NCI-H1436 treated with DMSO at 0.1 percent for 48 hours (cell line): ENCODE results near the gene SLC7A6.

Source experiments
- DNase-seq: peaks from one replicate; lab custom pipeline; 2025; lab: John Stamatoyannopoulos, UW

SLC7A6 gene

DNA sequence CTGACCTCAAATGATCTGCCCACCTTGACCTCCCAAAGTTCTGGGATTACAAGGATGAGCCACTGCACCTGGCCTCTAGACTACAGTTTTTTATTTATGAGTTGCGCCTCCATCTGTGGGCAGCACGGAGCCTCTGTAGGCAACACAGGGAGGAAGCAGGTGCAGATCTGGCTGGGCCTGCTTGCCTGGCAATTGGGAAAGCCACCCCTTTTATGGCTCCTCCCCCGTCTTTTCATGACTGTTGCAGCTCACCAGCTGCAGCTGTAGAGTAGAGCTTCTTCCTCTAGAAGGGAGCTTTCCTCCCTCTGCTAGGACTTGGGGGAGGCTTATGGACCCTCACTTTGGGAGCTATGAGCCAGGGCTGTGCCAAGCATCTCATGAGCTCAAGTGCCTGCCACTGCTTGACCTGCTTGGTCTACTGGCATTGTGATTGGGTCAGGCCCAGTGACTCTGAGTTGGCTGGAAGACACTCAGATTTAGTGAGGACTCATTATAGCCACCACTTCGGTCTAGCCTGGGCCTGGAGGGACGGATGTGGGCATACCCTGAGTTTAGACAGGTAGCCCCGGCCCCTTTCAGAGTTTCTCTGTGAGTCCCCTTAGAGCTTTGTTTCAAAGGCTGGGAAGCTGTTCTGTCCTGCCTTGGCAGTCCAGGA is 6.9 kb upstream of the SLC7A6 start:
- no peak for DNase-seq

DNA sequence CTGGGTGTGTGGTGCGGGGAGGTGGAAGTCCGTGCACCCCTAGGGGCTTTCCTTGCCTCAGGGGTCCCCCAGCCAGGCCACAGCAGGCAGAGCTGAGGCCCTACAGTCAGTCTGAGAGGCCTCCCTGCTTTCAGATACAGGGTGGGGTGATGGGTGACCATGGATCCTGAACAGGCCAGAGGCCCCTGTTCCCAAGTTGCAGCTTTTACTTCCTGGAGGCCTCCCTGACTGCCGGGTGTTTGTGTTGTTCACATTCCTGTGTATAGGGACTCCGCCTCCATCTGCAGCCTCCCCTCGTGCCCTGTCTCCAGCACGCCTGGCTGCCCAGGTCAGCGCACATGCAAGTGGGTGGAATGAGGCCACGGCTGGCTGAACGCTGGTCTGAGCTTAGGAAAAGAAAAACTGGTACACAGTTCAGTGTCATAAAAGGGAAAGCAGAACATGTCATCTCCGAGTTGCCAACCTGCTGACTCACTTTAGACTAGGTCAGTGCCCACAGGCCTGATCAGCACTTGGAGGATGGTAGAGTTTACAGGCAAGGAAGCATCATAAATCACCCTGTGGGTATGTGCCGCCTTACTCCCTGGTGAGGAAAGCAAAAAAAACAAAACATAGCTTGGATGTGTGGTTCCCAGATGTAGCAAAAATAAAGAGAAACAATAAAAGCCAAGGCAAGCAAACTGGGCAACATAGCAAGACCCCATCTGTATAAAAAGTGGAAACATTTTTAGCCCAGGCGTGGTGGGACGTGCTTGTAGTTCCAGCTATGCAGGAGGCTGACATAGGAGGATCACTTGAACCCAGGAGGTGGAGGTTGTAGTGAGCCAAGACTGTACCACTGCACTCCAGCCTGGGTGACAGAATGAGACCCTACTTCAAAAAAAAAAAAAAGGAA is 6.2 kb upstream of the SLC7A6 start:
- DNase-seq: no peak

DNA sequence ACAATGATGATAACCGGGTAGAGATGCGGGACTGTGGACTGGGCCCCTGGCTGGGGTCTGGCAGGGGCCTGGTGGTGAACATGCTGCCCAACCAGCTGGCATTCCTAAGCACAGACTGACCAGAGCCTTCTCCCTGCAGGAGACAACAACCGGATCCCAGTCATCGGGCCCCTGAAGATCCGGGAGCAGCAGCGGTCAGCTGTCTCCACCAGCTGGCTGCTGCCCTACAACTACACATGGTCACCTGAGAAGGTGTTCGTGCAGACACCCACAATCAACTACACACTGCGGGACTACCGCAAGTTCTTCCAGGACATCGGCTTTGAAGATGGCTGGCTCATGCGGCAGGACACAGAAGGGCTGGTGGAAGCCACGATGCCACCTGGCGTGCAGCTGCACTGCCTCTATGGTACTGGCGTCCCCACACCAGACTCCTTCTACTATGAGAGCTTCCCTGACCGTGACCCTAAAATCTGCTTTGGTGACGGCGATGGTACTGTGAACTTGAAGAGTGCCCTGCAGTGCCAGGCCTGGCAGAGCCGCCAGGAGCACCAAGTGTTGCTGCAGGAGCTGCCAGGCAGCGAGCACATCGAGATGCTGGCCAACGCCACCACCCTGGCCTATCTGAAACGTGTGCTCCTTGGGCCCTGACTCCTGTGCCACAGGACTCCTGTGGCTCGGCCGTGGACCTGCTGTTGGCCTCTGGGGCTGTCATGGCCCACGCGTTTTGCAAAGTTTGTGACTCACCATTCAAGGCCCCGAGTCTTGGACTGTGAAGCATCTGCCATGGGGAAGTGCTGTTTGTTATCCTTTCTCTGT is 5.1 kb upstream of the SLC7A6 start:
- no peak for DNase-seq

DNA sequence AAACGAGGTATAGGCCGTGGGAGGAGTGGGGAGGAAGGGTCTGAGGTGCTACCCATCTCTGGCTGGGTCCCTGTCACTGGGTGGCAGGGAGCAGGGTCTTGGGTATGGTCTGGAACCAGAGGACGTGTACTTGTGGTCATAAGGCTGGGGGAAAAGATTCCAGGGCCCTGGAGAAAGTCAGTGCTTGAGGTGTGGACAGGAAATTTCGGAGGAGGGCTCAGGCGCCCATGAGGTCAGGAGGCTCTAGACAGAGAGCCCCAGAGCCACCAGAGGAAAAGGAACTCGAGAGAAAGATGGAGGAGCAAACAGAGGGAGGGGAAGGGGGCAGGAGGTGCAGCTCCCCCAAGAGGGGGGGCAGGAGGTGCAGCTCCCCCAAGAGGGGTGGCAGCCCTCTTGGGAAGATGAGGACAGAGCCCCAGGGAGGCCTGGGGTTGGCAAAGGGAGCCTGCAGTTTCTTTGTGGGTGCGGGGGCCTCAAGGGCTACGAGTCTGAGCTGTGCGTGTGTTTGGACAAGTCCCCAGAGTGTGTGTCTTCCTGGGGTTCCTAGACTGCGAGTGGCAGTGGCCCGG is 683 bp upstream of the SLC7A6 start:
- no peak for DNase-seq

DNA sequence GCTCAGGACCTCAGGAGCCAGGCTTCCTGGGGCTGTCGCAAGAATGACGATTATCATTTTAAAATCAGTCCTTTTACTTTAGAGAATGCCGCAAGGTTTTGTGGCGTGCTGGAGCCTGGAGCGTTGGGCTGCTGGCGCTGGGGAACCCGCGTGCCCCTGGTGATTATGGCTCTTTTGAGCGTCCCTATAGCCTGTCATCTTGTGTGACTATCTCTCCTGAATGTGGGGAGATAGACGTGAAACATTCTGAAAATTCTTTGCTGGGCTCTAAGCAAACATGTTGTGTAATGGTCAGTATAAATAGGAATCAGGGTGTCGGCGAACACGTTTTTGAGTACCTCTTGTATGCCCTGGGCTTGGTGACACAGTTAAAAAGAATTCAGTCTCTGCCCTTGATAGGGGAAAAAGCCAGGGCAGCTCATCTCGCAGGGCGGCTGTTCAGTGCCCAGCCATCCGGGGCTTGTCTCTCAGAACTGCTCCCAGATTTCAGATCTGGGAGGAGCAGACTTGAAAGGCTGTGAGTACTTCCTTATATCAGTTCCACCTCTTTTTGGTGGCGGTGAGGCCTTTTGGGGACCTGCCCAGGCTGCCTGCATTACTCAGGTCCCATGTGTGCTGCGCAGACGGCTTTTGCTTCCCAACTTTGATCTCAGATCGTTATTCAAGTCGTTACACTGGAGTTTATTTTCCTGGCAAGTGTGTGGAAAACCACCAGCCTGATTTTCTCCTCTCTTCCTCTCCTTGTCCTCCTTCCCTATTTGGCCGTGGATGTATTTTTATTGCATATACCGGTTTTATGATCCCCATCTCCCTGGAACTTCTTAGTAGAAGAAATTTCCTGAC is 973 bp downstream of the SLC7A6 start:
- no peak for DNase-seq

DNA sequence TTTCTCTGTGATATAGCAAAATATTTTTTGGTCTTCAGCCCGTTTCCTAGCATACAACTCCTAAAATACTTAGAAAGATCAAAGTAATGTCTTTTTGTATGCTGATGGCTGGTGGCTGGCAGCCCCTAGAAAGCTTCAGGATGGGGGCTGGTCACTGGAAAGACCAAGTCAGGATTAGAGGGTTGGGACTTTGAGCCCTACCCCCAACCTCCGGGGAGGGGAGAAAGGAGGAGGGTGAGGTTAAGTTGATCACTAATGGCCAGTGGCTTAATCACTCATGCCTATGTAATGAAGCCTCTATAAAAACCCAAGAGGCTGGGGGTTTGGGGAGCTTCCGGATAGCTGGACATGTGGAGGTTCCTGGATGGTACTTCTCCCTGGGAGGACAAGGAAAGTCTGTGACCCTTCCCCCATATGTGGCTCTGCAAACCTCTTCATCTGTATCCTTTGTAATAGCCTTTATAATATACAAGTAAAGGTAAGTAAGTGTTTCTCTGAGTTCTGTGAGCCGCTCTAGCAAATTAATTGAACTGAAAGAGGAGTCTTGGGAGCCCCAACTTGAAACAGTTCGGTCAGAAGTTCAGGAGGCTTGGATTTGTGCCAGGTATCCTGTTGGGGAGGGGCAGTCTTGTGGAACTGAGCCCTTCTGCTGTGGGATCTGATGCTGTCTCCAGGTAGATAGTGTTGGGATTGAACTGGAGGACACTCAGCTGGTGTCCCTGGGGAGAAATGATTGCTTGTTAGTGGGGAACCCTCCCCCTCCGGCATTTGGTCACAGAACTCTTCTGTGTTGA is 3.5 kb downstream of the SLC7A6 start:
- DNase-seq: no peak

DNA sequence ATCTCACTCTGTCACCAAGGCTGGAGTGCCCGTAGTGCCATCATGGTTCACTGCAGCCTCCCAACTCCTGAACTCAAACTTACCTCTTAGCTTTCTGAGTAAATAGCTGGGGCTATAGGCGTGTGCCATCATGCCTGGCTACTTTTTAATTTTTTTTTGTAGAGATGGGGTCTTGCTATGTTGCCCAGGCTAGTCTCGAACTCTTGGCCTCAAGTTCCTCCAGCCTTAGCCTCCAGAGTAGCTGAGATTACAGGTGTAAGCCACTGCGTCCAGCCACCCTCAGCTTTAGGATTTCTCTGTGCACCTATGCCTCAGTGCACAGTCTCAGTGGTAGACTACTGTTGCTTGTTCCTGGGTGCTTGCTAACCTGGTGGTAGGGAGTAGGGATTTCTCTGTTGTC is 5.5 kb downstream of the SLC7A6 start:
- no peak for DNase-seq

DNA sequence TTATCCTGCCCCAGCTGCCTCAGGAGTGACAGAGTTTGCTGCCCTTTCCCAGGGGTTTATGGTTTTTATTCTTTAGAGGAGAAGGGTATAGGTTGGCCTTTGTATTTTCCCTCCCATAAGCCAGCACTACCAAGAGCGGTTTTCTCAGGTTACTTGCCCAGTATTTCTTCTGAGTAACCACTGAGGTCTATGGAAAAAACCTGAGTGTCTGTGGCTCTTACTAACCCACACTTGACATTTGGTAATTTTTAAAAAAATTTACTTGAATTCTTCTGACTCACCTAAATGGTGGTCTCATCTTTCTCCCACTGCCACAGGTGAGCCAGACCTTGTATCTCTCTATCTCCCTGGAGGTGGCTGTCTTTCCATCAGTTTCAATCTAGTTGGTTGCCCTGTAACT is 6.0 kb downstream of the SLC7A6 start:
- no peak for DNase-seq

DNA sequence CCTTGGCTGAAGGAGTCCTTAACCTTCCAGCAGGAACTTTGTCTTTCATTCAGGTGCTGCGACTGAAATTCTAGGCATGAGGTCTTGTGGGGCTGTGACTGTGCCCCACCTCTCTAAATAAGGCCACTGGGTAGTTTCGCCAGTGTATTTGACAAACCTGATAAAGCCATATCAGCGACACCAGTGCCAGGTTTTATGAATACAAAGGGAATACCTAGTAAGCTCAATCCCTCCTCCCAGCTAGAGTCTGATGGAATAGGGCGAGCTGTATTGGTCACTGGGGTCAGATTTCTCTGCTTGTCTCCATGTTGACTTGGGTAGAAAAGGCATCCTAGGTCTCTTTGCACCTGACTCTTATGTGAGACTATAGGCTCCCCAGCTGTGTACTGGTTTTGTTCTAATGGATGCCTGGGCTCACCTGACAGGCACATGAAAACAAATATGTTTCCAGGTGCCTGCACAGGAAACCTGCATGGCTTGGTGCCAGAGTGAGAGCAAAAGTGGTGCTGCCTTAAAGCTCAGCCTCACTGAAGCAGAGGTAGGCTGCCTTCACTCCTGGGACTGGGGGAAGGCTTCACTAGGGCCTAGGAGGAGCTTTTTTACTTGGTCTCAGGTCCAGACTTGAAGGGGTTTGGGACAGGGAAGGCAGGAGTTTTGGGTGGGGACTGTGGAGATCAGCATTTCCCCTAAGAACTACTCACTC is 8.3 kb downstream of the SLC7A6 start:
- no peak for DNase-seq

DNA sequence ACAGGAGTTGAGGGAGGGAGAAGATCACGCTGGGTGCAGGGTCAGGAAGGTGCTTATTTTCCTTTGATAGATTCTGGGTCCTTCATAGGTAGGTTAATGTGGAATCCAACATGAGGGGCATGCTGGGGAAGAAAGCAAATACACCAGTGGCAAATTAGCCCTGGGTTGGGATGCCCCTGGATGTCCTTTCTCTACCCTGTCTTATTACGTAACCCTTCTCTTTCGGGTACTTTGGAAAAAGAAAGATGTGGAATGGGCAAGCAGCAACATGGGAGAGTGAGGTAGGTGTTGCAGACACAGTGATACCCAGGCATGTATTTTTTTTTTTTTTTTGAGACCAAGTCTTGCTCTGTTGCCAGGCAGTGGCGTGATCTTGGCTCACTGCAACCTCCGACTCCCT is 9.1 kb downstream of the SLC7A6 start:
- no peak for DNase-seq

DNA sequence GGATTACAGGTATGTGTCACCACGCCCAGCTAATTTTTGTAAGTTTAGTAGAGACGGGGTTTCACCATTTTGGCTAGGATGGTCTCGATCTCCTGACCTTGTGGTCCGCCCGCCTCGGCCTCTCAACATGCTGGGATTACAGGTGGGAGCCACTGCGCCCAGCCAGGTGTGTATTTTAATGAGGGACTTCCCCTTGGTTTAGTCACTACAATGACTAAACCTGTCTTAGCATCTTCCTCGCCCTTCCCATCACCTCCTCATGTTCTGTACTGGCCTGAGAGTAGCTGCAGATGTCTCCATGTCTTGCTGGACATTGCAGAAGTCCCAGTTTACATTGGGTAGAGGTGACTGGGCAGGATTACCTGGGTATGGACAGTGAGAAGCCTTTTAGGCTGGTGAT is 9.6 kb downstream of the SLC7A6 start:
- DNase-seq: no peak

DNA sequence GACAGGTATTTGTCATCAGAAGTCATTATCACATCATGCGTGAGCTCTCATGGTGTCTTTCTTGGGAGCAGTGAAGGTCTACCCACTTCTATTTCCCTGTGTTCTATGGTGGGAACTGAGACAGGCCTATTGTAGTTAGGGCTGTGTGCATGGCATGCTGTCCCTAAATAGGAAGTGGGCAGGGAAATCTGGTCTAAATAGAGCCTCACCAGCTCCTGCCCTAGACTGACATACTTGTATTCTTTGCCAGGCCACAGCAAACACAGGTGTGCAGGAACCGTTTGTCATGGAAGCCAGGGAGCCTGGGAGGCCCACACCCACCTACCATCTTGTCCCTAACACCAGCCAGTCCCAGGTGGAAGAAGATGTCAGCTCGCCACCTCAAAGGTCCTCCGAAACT is 10.1 kb downstream of the SLC7A6 start:
- DNase-seq: no peak

DNA sequence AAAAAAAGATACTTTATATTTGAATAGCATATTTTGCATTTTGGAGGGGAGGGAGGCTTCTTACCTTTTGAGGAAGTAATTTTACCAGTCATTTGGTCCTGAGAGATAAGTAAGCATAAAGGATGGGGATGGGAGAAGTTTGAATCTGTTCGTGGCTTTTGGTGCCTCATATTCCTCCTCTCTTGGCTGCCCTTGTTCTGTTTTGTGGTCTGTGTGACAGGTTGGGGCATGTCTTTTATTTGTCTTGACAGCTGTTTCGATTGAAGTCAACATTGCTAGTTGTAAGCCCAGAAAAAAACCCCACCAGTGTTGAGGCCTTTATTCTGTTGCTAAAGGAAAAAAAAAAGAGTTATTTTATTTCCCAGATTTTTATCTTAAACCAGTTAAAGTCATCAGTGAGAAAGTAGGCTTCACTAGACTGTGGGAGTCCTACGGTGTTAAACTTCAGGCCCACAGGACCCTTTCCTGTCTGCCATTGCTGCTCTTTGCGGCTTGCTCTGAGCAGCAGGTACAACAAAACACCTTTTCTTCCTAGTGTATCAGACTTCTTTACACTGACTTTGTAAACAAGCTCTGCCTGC is 11.4 kb downstream of the SLC7A6 start:
- DNase-seq: no peak

DNA sequence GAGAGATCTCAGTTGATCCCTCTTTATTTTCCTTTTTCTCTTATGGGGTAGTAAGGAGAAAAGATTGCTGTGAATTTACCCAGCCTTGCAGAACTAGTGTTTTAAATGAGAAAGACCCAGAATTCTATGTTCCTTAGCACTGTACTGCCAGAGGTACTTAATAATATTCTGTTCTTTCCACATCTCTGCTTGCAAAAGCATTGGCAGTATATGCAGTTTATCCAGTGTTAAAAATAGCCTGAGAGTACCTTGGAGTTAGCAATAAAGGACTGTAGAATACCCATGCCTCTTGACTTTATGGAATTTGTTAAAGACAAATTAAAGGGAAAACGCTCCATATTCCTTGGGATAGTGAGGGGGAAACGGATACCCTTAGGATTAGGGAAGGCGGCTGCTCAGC is 11.9 kb downstream of the SLC7A6 start:
- DNase-seq: no peak

DNA sequence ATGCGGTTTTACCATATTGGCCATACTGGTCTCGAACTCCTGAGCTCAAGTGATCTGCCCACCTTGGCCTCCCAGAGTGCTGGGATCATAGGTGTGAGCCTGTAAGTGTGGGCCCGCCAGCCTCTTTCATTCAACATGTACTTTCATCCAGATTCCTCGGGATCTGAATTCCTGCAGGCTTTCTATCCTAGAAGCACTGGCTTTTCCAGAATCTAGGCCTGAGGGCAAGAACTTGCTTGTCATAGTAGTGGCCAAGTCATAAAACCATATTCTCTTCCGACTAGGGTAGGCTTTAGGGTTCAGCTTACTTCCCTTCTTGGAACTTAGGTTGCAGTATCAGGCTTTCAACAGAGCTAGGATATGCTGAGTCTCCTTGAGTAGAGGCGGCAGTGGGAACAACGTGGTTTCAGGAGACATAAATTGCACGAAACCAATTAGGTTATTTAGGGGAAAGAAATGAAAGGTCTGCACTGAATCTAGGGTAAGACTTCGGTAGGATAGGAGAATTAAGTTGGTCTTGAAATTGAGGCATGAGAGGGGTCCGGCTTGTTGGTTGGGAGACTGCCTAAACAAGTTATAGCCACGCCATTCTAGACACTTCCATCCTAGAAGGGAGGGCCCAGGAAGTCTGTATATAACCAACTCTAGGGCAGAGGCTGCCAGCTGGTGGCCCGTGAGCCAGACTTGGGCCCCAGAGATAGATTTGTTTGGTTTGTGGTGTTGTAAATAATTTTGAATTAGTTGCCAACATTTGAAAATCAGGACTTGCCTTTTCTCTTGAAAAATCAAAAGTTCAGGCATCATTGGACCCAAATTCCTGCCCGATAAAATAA is 15.6 kb downstream of the SLC7A6 start:
- no peak for DNase-seq

DNA sequence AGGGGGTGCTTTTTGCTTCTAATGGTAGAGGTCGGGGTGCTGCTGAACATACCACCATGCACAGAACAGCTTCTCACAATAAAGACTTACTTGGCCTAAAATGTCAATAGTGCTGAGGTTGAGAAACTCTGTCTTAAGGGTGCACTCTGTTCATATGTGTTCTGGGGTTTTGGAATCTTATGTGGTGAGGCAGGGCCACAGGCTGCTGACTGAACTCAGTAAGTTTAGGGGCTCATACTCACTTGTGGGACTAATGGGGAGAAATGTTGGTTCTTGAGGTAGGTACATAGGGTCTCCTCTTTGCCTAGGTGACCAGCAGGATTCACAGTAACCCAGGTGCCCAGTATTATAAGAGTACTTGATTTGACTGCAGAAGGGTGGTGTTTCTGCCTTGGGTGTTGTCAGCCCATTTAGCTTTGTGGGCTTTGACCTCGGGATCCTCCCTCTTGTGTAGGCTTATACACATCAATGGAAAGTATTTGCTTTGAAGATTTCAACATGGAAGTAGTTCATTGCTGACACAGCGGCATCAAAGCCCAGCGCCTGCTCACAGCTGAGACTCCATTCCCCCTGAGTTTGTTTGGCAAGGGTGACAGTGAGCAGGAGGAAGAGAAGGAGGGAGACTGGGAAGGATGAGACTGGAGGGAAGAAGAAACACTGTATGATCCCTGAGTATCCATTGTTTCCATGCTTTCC is 17.2 kb downstream of the SLC7A6 start:
- DNase-seq: no peak

DNA sequence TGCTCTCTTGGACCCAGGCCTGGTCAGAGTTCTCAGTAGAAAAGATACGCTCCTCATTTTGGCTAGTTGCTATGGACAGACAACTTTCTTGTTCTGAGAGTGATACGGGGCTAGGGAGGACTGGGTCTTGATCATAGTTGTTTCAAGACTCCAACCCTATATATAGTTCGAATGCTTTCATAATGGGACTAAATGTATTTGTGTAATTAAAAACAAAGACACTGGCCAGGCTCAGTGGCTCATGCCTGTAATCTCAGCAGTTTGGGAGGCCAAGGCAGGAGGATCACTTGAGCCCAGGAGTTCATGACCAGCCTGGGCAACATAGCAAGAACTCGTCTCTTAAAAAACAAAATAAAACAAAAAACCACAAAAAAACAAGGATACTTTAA is 17.7 kb downstream of the SLC7A6 start:
- no peak for DNase-seq

DNA sequence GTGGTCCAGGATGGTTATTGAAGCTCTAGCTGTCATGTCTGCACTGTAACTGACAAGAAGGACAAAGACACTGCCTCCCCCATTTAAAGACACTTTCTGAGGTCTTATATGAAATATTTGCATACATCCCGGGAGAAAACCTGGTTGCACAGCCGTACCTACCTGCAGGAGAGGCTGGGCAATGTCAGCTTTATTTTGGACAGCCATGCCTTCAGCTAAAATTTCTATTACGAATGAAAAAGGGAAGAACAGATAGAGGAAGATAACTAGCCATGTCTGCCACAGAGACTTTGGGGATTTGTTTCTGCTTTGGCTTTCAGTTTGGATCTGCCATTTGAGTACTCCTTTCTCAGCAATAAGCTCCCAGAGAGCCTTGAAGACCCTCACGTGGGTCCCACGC is 19.0 kb downstream of the SLC7A6 start:
- DNase-seq: no peak
